GM12872 (cell line): ENCODE data around the gene HINT3.

Experiments
- CTCF ChIP-seq: IDR thresholded peaks from 3 replicates; pipeline ENCODE4 v1.5.1; 2011; ENCODE audit warnings: low read depth, mild to moderate bottlenecking, low read length, moderate library complexity; ENCODE audit not compliant: insufficient read depth

Gene HINT3

GRCh38 chr6:125931733-125932450 lies 24.7 kb upstream of the HINT3 start:
- no peak for TF ChIP-seq CTCF

- no peak for TF ChIP-seq CTCF
Measured at GRCh38 chr6:125932451-125932795, 24.1 kb upstream of the HINT3 start.

- TF ChIP-seq CTCF: no peak
Measured at GRCh38 chr6:125939026-125939425, 17.5 kb upstream of the HINT3 start.

- no peak for TF ChIP-seq CTCF
Measured at GRCh38 chr6:125939791-125940190, 16.8 kb upstream of the HINT3 start.

- no peak for TF ChIP-seq CTCF
Measured at GRCh38 chr6:125940247-125941041, 16.1 kb upstream of the HINT3 start.

GRCh38 chr6:125942672-125943527 lies 13.7 kb upstream of the HINT3 start:
- no peak for TF ChIP-seq CTCF
